Stomach (tissue), 9 donors: ENCODE results near the gene GALNT17. TPM values are rescaled to one million over a fixed set of nuclear protein-coding genes. Genes with fewer than 3 reads are reported as not detected.

Experiments
- DNase-seq, 2 donors: peaks; one replicate each; pipeline versions ENCODE4 v3.0.0 to v3.0.0-alpha.2; 2013 to 2019
- H3K27ac ChIP-seq, 5 donors: fragments of 200-600 bp in 4 of 5; sonication (generic) in 4 of 5; one replicate each; pipeline ENCODE4 v1.5.1; 2013 to 2019; ENCODE audit warnings: mild to moderate bottlenecking in 1 of 5, moderate library complexity in 1 of 5
- H3K27me3 ChIP-seq, 3 donors: fragments of 200-600 bp; sonication (generic); one replicate each; pipeline ENCODE4 v1.5.1; 2017 to 2019; ENCODE audit warnings: mixed run types in 1 of 3
- H3K36me3 ChIP-seq, 4 donors: fragments of 200-600 bp; sonication (generic); 1 replicate in 3 of 4; 2 replicates in 1 of 4; pipeline ENCODE4 v1.5.1; 2016 to 2019
- H3K4me1 ChIP-seq, 4 donors: fragments of 200-600 bp; sonication (generic); one replicate each; pipeline ENCODE4 v1.5.1; 2016 to 2019
- H3K4me3 ChIP-seq, 4 donors: fragments of 200-600 bp; sonication (generic) in 3 of 4; one replicate each; pipeline ENCODE4 v1.5.1; 2016 to 2019; ENCODE audit warnings: mild to moderate bottlenecking in 1 of 4
- H3K9me3 ChIP-seq, 4 donors: fragments of 200-600 bp; sonication (generic); one replicate each; pipeline ENCODE4 v1.5.1; 2016 to 2019
- EP300 ChIP-seq: sonication (generic); formaldehyde crosslinking; IDR thresholded peaks from one replicate; pipeline ENCODE4 v1.6.1; 2017; ENCODE audit warnings: antibody characterized with exemption
- POLR2A ChIP-seq, 4 donors: fragments of 450-650 bp; IDR thresholded peaks; one replicate each; pipeline ENCODE4 v1.6.1; 2016; ENCODE audit warnings: antibody characterized with exemption in 4 of 4, control low read depth in 2 of 4, mild to moderate bottlenecking in 1 of 4, moderate library complexity in 1 of 4
- POLR2AphosphoS5 ChIP-seq, 3 donors: sonication (generic); formaldehyde crosslinking; IDR thresholded peaks; one replicate each; pipeline ENCODE4 v1.6.1; 2016; ENCODE audit warnings: antibody characterized with exemption in 3 of 3
- WGBS, 5 donors: extraction: QIAGEN DNeasy Blood & Tissue Kit in 3 of 5; methylation state at CpG; one replicate each; pipeline versions ENCODE4 v1.1.5 to v1.1.7; 2013 to 2018; 5-methylcytosine and 5-hydroxymethylcytosine counted together
- intact Hi-C: fragments of 100-400 bp; cut with DNase I; formaldehyde crosslinking; loops from one replicate; pipeline ENCODE4 v1.15.1; 2023; ENCODE audit warnings: low total_unique reads
- polyA plus RNA-seq, 3 donors: library from polyadenylated mRNA; stranded (reverse); fragments of 200-250 nt; gene quantifications; one replicate each; pipeline ENCODE4 v1.2.3, GENCODE V29; 2013
- total RNA-seq, 5 donors: library from RNA; depleted of rRNA; stranded (reverse); fragments of >200 nt; gene quantifications; one replicate each; pipeline versions ENCODE4 v1.1.0 to v1.2.3, GENCODE V29; 2014 to 2016
- TF ChIP-seq, protein P1 (sequence below), 7 experiments: fragments of 450-650 bp in 4 of 7; fragments of 200-600 bp in 3 of 7; sonication (generic) in 3 of 7; IDR thresholded peaks; one replicate each; pipeline ENCODE4 v1.5.1; 2016 to 2019; ENCODE audit warnings: antibody characterized with exemption in 7 of 7, control low read depth in 2 of 7, mild to moderate bottlenecking in 1 of 7
- donor health status: healthy with polysubstance abuse.
- donor health status: Bipolar disorder and iron deficiency.
- donor health status: healthy.

The GALNT17 gene
- total and polyA plus RNA-seq, 8 donors, result 0.76 to 12.5 (median 1.6) TPM; not detected in 1

- no peaks in the 10 kb centered on the region for H3K27me3 ChIP-seq
- TF ChIP-seq EP300, result no peak
- no peak for TF ChIP-seq POLR2AphosphoS5 (IDR thresholded peaks at IDR 0.05)
- TF ChIP-seq POLR2A (IDR thresholded peaks at IDR 0.05), result no peak
- TF ChIP-seq, protein P1, sequence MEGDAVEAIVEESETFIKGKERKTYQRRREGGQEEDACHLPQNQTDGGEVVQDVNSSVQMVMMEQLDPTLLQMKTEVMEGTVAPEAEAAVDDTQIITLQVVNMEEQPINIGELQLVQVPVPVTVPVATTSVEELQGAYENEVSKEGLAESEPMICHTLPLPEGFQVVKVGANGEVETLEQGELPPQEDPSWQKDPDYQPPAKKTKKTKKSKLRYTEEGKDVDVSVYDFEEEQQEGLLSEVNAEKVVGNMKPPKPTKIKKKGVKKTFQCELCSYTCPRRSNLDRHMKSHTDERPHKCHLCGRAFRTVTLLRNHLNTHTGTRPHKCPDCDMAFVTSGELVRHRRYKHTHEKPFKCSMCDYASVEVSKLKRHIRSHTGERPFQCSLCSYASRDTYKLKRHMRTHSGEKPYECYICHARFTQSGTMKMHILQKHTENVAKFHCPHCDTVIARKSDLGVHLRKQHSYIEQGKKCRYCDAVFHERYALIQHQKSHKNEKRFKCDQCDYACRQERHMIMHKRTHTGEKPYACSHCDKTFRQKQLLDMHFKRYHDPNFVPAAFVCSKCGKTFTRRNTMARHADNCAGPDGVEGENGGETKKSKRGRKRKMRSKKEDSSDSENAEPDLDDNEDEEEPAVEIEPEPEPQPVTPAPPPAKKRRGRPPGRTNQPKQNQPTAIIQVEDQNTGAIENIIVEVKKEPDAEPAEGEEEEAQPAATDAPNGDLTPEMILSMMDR (IDR thresholded peaks at IDR 0.05), result no peak
- no peaks in the 10 kb centered on the region for H3K36me3 ChIP-seq
- 18 to 45% (median 40%) methylated on average over 6 of the region's 6 CpGs for WGBS, 5 donors
- peak in 1 of 2 donors; percentile 57 for DNase-seq
- no peak overlapping the region for H3K27ac ChIP-seq
- intact Hi-C loops, result no loop called here
- H3K4me3 ChIP-seq, result no peak overlapping the region
- peaks cover 0 to 4% (median 2%) of the 10 kb centered on the region in 4 donors for H3K9me3 ChIP-seq
- peaks cover 0 to 21% (median 9%) of the 10 kb centered on the region in 4 donors for H3K4me1 ChIP-seq
Observed at GRCh38 chr7:71612911-71613310, 481.0 kb downstream of the GALNT17 start.

GRCh38 chr7:71613313-71613712 lies 481.4 kb downstream of the GALNT17 start:
- Histone ChIP-seq H3K27me3 (no peaks in the 10 kb centered on the region), H3K9me3 (no peaks in the 10 kb centered on the region), H3K4me1 (peaks cover 0 to 21% (median 9%) of the 10 kb centered on the region in 4 donors), H3K4me3 (no peak overlapping the region), H3K36me3 (no peaks in the 10 kb centered on the region), H3K27ac (no peak overlapping the region)
- intact Hi-C loops, result no loop called here
- DNase-seq, result peak in 1 of 2 donors; percentile 52
- WGBS, 5 donors, result 3 to 16% (median 12%) methylated on average over 3 of the region's 3 CpGs
- TF ChIP-seq POLR2A (IDR thresholded peaks at IDR 0.05) (no peak), POLR2AphosphoS5 (IDR thresholded peaks at IDR 0.05) (no peak), EP300 (no peak)
- TF ChIP-seq, protein P1 (IDR thresholded peaks at IDR 0.05), result no peak

DNA sequence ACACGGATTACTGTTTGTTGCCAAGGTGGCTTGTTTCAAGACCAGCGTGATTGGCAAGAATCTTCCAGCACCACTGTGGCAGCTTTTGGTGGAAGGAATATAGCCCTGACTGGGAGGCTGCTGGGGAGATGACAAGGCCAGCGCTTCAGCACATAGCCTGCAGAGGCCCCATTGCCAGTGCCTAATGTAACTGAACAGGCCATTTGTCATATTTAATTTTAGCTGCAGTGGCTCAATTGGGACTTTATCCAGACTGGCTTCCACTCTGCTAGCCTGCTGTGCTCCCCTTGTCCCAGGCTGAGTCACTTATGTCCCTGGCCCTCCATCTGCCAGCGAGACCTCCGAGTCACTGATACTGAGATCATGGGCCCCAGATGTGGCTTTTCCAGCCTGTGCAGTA lies 483.1 kb downstream of the GALNT17 start:
- TF ChIP-seq, protein P1 (IDR thresholded peaks at IDR 0.05), result no peak
- no peak for TF ChIP-seq POLR2A (IDR thresholded peaks at IDR 0.05)
- no peak for TF ChIP-seq EP300
- no peak for TF ChIP-seq POLR2AphosphoS5 (IDR thresholded peaks at IDR 0.05)
- H3K36me3 ChIP-seq, result no peaks in the 10 kb centered on the region
- H3K4me1 ChIP-seq, result peaks cover 0 to 21% (median 9%) of the 10 kb centered on the region in 4 donors
- no peaks in the 10 kb centered on the region for H3K9me3 ChIP-seq
- 54 to 66% (median 62%) methylated on average over 5 of the region's 5 CpGs for WGBS, 5 donors
- H3K27ac ChIP-seq, result no peak overlapping the region
- H3K27me3 ChIP-seq, result no peaks in the 10 kb centered on the region
- intact Hi-C loops, result no loop called here
- peak in 1 of 2 donors; percentile 17 for DNase-seq
- no peak overlapping the region for H3K4me3 ChIP-seq

- TF ChIP-seq, protein P1 (IDR thresholded peaks at IDR 0.05), result no peak
- TF ChIP-seq EP300, result no peak
- TF ChIP-seq POLR2A (IDR thresholded peaks at IDR 0.05), result no peak
- no peak for TF ChIP-seq POLR2AphosphoS5 (IDR thresholded peaks at IDR 0.05)
- H3K4me1 ChIP-seq, result peaks cover 0 to 21% (median 9%) of the 10 kb centered on the region in 4 donors
- WGBS, 5 donors, result 92 to 100% (median 95%) methylated on average over 3 of the region's 3 CpGs
- H3K9me3 ChIP-seq, result no peaks in the 10 kb centered on the region
- intact Hi-C loops, result no loop called here
- DNase-seq, result no peak
- no peak overlapping the region for H3K27ac ChIP-seq
- no peak overlapping the region for H3K4me3 ChIP-seq
- H3K36me3 ChIP-seq, result no peaks in the 10 kb centered on the region
- no peaks in the 10 kb centered on the region for H3K27me3 ChIP-seq
Observed at GRCh38 chr7:71616217-71616616, 484.3 kb downstream of the GALNT17 start.
